HG02885 (cell line): ENCODE data around the gene AIP.

Source experiments
- ATAC-seq: cut with Tn5 transposase; IDR thresholded peaks from one replicate; pipeline ENCODE4 v1.9.1; 2021; ENCODE audit warnings: mild to moderate bottlenecking; ENCODE audit not compliant: unreplicated experiment, poor library complexity

Gene AIP

GRCh38 chr11:67482827-67483798 is at the start of gene AIP:
AIP (plus strand) TSS chr11:67483026; CDS start chr11:67483159, 133 bp downstream.
- ATAC-seq, result peak; percentile 72

- ATAC-seq, result no peak
These were observed 49.1 kb upstream of the AIP start for GRCh38 chr11:67433536-67434394.

GRCh38 chr11:67434395-67434881 is 48.4 kb upstream of the AIP start:
- no peak for ATAC-seq

DNA sequence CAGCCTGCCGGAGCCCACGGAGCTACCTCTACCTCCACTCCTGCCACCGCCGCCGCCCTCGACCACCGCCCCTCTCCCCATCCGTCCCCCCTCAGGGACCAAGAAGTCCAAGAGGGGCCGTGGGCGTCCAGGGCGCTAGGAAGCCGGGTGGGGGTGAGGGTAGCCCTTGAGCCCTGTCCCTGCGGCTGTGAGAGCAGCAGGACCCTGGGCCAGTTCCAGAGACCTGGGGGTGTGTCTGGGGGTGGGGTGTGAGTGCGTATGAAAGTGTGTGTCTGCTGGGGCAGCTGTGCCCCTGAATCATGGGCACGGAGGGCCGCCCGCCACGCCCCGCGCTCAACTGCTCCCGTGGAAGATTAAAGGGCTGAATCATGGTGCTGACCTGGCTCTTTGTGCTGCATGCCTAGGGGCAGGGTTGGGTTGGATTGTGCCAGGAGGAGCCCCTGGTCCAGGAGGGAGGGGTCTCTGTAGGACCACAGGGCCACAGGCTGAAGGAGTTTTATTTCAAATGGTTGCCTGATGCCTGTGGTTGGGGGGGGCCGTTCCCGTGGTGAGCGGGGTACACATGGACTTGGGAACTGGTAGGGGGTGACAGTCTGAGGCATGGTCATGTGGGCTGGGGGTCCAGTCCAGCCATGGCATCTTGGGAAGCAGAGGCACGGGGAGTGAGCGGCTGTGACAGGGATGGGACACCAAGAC is 47.6 kb upstream of the AIP start:
- no peak for ATAC-seq

- no peak for ATAC-seq
These were observed 46.9 kb upstream of the AIP start for GRCh38 chr11:67435727-67436458.

DNA sequence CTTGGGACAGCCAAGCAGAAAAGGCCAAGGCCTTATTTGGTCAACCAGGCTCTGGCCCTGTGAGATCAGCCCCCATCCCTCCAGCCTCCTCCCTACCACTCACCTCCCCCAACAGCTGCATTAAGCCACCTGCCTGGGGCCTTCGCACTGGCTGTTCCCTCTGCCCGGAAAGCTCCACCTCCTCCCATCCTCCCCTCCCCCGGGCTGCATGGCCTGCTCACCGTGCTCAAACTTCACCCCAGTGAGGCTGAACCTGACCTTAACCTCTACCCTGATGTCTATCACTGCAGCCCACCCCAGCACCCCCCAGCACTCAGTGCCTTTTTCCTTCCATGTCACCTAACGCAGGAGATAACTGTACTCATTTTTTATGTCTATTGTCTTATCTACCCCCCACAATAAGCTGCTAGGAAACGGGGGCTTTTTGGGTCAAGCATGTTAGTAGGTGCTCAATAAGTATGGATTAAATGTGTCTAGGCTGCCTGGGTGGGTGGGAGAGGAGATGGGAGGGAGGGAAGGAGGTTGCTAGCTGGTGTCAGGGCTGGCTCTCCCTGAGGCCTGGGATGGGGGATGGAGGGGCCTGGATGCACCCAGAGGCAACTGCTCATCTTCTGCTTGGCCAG is 46.3 kb upstream of the AIP start:
- ATAC-seq, result no peak

GRCh38 chr11:67437082-67437808 is 45.6 kb upstream of the AIP start, which contains the start of gene PTPRCAP:
PTPRCAP (minus strand) TSS chr11:67437682; CDS start chr11:67437619, 63 bp downstream.
- no peak for ATAC-seq

DNA sequence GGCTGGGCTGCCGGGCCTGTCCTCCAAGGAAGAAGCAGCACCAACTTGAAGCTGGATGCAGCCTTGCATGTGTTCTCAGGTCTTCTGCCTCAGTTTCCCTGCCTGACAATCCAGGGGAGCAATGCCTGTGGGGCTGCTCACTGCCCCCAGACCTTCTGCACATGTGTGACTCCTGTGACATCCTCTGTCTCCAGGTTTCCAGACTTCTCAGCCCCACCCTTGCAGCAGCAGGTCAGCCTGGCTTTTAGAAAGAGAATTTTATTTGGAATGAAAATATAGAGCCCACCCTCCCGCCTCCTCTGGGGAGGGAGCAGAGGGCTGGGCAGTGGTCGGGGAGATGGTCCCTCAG is 45.0 kb upstream of the AIP start:
- ATAC-seq, result no peak

DNA sequence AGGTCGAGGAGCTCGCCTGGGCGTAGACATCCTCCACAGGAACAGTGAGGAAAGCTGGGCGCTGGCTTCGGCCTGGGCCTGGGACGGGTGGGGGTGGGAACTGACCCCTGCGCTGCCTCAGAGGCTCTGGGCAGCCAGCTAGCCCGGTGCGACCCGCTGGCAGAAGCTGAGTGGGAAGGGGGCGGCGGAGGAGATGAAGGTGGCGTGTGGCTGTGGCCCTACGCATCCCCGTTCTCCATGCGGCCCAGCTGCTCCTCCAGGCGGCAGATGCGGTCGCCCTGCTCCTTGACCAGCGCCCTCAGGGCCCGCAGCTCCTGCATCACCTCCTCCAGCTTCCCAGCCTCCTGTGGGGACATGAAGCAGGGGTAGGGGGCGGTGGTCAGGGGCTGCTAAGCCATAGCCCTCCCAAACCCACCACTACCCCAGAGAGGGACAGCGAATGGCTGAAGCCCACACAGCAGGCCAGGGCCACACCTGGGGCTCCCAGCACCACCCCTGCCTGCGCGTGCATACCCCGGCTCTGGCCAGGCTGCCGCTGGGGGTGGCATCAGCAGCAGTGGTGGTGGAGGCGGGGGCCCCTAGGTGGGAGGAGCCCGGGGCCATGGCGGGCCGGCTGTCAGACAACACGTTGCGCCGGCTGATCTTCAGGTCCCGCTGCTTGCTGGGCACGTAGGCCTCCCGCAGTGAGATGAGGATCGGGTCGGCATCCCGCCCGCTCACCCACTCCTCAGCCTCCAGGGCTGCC is 44.5 kb upstream of the AIP start:
- ATAC-seq, result peak; percentile 37

GRCh38 chr11:67439321-67440228 is 43.3 kb upstream of the AIP start:
- ATAC-seq, result no peak

- ATAC-seq, result no peak
These were observed 42.4 kb upstream of the AIP start for GRCh38 chr11:67440229-67441097.

DNA sequence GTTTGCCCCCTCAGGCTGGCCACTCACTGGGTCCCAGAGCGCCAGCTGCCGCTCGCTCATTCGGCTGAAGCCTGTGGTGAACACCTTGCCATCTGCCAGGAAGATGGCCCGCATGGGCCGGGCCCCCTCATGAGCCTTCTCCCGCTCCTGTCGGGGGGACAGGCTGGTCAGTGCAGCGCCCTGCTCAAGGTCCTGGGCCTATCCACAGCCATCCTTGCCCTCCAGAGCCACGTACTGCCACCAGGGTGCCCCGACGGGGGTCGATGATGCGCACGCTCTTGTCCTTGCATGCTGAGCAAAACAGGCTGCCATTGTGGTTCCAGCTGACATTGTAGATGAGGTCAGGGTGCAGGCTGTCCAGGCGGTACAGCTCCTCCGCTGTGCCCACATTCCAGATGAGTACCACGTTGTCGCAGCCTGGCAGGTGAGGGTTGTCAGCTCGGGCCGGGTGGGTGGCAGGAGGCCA is 41.7 kb upstream of the AIP start:
- ATAC-seq, result no peak

DNA sequence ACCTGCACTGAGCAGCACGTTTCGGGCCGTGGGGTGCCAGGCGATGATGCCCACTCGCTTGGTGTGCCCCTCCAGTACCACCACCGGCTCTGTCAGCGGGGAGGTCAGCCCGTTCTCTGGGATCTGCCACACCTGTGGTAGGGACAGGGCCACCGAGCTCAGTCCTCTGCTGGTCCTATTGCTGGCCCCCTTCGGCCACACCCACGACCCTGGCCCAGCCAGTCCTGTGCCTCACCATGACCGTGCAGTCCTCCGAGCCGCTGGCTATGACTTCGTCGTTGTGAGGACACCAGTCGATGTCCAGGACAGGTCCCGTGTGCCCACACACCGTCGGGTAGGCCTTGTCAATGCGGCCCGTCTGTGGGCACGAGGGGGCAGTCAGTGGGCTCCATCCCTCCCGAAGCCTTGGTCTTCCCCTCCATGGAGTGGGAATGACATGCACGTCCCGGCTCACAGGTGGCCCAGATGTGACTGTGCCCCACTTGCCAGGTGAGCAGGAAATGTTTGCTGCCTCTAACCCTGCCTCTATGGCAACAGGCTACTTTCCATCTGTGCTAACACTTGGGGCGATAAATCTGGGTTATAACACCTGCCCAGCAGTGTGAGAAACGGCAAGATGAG is 41.0 kb upstream of the AIP start:
- ATAC-seq, result no peak

- ATAC-seq, result no peak
These were observed 40.1 kb upstream of the AIP start for GRCh38 chr11:67442504-67443404.
